IPS-15b (cell line): ENCODE results near the gene ARHGAP18.

Source experiments
- H3K27me3 ChIP-seq: one replicate; pipeline ENCODE4 v1.6.1; 2013; ENCODE audit warnings: low read length; ENCODE audit not compliant: control insufficient read depth, insufficient read depth
- H3K36me3 ChIP-seq: one replicate; pipeline ENCODE4 v1.6.1; 2013; ENCODE audit warnings: low read length; ENCODE audit not compliant: control insufficient read depth, insufficient read depth
- H3K4me1 ChIP-seq: one replicate; pipeline ENCODE4 v1.6.1; 2013; ENCODE audit warnings: mild to moderate bottlenecking, low read length; ENCODE audit not compliant: control insufficient read depth, insufficient read depth
- H3K4me3 ChIP-seq: one replicate; pipeline ENCODE4 v1.5.1; 2013; ENCODE audit warnings: low read depth, low read length
- H3K9ac ChIP-seq: one replicate; pipeline ENCODE4 v1.6.1; 2013; ENCODE audit warnings: low read depth, mild to moderate bottlenecking, low read length
- H3K9me3 ChIP-seq: one replicate; pipeline ENCODE4 v1.6.1; 2013; ENCODE audit warnings: mild to moderate bottlenecking, low read length; ENCODE audit not compliant: control insufficient read depth, insufficient read depth

The ARHGAP18 gene

DNA sequence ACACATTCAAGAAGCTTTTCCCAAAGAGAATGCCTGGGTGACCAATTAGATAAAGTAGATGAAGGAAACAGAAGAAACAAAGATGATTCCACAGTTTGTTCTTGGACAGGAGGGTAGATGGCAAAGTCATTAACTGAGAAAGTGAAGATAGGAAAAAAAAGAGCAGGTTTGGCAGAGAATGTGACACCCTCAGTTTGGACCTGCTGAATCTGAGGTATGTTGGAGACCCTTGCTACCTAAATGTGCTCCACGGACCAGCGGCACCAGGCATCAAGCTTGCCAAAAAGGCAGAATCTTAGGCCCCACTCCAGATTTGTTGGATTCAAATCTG is 49.7 kb downstream of the ARHGAP18 start:
- H3K36me3 ChIP-seq: no peaks in the 10 kb centered on the region
- no peaks in the 10 kb centered on the region for H3K4me1 ChIP-seq
- H3K9me3 ChIP-seq: no peaks in the 10 kb centered on the region
- H3K9ac ChIP-seq: no peak overlapping the region
- H3K27me3 ChIP-seq: no peaks in the 10 kb centered on the region
- no peak overlapping the region for H3K4me3 ChIP-seq

DNA sequence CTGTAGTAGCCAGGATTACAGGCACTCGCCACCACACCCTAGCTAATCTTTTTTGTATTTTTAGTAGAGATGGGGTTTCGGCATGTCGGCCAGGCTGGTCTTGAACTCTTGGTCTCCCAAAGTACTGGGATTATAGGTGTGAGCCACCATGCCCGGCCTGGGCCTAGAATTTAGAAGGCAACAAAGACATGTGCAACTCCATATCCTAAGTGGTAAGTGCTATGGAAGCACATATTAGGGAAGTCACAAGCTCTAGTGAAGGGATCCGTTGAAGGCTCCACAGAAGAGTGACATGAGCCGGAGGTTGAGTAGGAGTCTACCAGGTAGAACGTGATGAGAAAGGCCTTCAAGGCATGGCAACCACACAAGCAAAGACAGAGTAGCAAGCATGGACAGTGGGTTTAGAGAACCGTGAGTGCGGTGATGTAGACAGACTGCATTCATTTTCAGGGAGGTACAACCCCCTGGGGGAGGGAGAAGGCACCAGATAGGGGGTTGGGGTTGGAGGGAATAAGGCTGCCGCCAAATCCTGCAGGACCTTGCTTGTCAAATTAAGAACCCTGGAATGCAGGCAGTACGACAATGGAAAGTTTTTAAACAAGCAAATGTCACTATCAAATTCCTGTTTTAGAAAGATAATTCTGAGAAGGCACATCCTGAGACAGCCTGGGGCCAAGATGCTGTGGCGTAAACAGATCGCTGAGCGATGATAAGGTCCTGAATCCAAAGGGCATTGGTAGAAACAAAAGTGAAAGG is 50.2 kb downstream of the ARHGAP18 start:
- no peaks in the 10 kb centered on the region for H3K36me3 ChIP-seq
- no peaks in the 10 kb centered on the region for H3K4me1 ChIP-seq
- no peaks in the 10 kb centered on the region for H3K27me3 ChIP-seq
- no peak overlapping the region for H3K9ac ChIP-seq
- H3K9me3 ChIP-seq: no peaks in the 10 kb centered on the region
- H3K4me3 ChIP-seq: no peak overlapping the region

DNA sequence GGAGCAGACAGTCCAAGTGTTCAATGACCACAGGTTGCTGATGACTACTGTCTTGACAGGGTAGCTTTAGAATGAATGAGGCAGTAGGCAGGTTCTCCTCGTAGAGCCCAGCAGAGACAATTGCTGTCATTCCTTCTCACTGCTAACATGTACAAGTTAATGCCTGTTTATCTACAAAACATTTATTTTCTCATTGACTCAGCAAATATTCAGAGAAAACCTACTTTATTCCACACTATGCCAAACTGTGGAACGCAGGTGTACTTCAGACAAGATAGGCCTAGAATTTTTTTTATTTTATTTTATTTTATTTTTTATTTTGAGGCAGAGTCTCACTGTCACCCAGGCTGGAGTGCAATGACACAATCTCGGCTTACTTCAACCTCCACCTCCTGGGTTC is 50.8 kb downstream of the ARHGAP18 start:
- Histone ChIP-seq H3K4me3 (no peak overlapping the region), H3K9me3 (no peaks in the 10 kb centered on the region), H3K36me3 (no peaks in the 10 kb centered on the region), H3K9ac (no peak overlapping the region), H3K27me3 (no peaks in the 10 kb centered on the region), H3K4me1 (no peaks in the 10 kb centered on the region)

DNA sequence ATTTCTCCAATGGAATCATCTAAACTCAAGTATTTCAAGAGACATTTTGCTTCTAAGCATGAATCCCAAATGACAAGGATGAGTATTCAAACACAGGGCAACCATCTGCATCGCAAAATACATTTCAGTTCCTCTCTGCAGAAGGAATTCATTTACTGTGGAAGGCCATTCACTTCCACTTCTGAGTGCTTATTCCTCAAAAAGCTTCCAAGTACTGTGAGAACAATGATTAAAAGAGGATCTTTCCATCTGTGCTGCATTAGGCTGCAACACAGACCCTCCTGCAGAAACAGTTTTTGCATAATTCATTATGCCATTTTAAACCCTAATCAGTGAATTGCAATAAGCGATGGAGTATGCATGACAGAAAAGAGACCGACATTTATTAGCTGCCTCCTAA is 52.5 kb downstream of the ARHGAP18 start:
- Histone ChIP-seq H3K4me1 (no peaks in the 10 kb centered on the region), H3K9me3 (no peaks in the 10 kb centered on the region), H3K36me3 (no peaks in the 10 kb centered on the region), H3K27me3 (no peaks in the 10 kb centered on the region), H3K9ac (no peak overlapping the region), H3K4me3 (no peak overlapping the region)

DNA sequence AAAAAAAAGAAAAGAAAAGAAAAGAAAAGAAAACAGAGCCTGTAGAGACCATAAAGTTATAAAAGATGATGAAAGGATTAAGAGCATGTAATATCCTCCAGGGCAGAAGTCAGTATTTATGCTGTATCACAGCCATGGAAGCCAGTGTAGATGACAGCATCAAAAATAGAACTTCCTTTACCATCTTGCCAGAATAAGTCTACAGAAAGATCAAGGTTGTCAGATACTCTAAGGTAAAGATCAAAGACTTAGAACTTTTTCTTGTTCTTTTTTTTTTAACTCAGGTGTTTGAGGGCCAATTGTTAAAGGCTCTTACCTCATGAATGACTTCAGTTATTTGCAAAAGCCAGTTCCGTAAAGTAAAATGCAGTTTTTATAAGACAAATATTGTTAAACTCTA is 54.6 kb downstream of the ARHGAP18 start:
- no peaks in the 10 kb centered on the region for H3K36me3 ChIP-seq
- no peak overlapping the region for H3K9ac ChIP-seq
- H3K4me1 ChIP-seq: no peaks in the 10 kb centered on the region
- no peak overlapping the region for H3K4me3 ChIP-seq
- H3K9me3 ChIP-seq: no peaks in the 10 kb centered on the region
- no peaks in the 10 kb centered on the region for H3K27me3 ChIP-seq

DNA sequence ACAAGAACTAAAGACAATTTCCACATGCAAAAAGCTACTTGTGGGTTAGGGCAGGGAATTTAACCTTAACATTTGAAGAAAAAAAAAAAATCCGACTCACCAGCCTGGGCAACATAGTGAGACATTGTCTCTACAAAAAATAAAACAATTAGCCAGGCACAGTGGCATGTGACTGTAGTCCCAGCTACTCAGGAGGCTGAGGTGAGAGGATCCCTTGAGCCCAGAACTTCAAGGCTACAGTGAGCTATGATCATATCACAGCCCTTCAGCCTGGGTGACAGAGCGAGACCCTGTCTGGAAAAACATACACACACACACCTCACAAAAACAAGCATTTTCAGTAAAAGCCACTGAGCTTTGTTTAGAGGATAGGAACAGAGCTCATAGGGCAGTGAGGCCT is 56.2 kb downstream of the ARHGAP18 start:
- Histone ChIP-seq H3K27me3 (no peaks in the 10 kb centered on the region), H3K4me1 (no peaks in the 10 kb centered on the region), H3K36me3 (no peaks in the 10 kb centered on the region), H3K4me3 (no peak overlapping the region), H3K9ac (no peak overlapping the region), H3K9me3 (no peaks in the 10 kb centered on the region)

DNA sequence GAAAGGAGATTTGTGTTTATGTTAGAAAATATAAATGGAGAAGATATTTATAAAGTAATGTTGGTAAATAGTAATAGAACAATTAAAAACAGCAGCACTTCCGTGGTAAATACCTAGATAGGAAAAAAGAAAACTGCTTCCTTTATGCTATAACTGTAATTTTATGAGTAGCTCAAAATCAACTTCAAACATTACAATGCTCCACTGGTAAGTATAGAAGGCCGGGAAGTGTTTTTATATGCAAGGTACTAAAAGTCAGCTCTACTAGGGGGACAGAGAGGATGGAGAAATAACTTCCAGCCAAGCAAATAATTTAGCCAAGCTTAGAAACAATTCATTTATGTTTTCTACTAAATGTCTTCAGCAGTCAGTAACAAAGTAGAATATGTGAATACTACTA is 56.7 kb downstream of the ARHGAP18 start:
- H3K27me3 ChIP-seq: no peaks in the 10 kb centered on the region
- H3K9me3 ChIP-seq: no peaks in the 10 kb centered on the region
- H3K36me3 ChIP-seq: no peaks in the 10 kb centered on the region
- H3K4me1 ChIP-seq: no peaks in the 10 kb centered on the region
- no peak overlapping the region for H3K9ac ChIP-seq
- H3K4me3 ChIP-seq: no peak overlapping the region

DNA sequence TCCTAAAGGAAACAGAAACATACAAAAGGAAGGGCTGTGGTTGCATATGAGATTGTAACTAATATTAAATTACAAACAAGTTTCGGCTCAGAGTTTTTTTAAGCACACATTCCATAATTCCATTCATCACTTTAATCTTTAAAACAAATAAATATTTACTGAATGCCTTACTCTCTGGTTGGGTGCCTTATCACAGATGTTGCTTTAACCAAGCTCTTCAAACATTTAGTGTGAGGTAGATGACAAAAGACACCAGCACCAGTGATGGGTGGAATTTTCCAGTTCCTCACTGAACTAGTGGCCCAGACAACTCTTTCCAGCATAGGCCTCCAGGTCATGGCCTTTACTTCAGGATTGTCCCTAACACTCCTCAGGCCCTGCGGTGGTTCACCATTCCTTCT is 58.7 kb downstream of the ARHGAP18 start:
- no peaks in the 10 kb centered on the region for H3K27me3 ChIP-seq
- H3K4me1 ChIP-seq: peaks cover under 1% of the 10 kb centered on the region
- no peaks in the 10 kb centered on the region for H3K9me3 ChIP-seq
- no peak overlapping the region for H3K9ac ChIP-seq
- no peak overlapping the region for H3K4me3 ChIP-seq
- H3K36me3 ChIP-seq: no peaks in the 10 kb centered on the region

DNA sequence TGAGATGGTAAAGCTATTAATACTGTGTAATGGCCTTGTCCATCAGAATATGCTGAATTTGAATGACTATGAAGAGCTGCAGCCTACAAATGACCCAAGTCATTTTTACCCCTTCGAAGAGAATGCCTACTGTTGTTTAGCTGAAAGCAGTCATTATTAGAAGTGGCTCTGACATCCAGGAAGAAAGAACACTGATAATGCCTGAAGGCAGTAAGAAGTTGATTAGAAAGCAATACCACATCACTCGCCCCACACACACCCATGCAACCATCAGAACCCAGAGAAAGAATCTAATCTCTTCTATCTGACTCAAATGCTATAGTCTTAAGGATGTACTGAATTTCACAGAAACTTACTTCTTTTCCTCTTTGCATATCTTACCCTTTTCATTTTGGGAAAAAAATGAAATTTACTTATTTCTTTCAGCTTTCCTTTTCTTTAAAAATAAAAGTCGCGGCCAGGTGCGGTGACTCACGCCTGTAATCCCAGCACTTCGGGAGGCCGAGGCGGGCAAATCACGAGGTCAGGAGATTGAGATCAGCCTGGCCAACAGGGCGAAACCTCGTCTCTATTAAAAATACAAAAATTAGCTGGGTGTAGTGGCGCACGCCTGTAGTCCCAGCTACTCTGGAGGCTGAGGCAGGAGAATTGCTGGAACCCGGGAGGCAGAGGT is 61.0 kb downstream of the ARHGAP18 start:
- H3K4me3 ChIP-seq: no peak overlapping the region
- H3K27me3 ChIP-seq: no peaks in the 10 kb centered on the region
- peaks cover 3% of the 10 kb centered on the region for H3K4me1 ChIP-seq
- no peaks in the 10 kb centered on the region for H3K36me3 ChIP-seq
- H3K9me3 ChIP-seq: no peaks in the 10 kb centered on the region
- H3K9ac ChIP-seq: no peak overlapping the region

DNA sequence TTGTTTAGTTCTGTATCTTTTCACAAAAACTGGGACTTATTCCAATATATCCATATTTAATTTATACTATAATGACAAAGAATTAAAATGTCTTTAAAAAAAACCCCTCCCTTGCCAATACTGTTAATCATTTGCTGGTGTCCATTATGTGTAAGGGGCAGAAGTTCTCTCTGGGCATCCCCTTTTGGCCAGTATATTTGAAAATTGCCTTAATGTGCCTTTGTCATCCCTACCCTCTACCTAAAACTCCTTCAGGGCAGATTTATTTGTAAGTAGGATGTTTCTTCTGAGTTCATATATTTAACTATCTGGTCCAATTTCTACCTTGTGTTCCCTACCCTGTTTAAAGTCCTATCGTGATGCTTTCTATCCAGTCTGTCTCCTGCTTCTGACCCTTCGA is 62.9 kb downstream of the ARHGAP18 start:
- Histone ChIP-seq H3K4me1 (peaks cover 8% of the 10 kb centered on the region), H3K27me3 (no peaks in the 10 kb centered on the region), H3K9me3 (no peaks in the 10 kb centered on the region), H3K9ac (no peak overlapping the region), H3K4me3 (no peak overlapping the region), H3K36me3 (no peaks in the 10 kb centered on the region)

DNA sequence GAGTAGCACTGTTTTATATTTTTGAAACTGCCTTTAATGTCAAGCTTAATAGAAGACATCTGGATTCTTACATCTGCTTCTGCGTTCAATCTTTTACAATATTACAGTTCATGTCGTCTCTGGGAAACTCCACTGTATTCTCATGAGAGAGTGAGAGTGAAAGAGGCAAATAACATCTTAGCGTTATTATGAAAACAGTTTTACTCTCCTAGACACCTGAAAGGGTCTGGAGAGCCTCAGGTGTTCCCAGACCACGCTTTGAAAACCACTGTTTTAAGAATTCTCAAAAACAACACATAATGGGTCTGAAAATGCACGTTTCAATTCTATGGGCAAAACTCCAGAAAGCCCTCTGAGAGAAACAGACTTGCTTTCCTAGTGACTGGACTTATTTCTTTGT is 63.3 kb downstream of the ARHGAP18 start:
- no peaks in the 10 kb centered on the region for H3K27me3 ChIP-seq
- peaks cover 8% of the 10 kb centered on the region for H3K4me1 ChIP-seq
- no peak overlapping the region for H3K9ac ChIP-seq
- no peak overlapping the region for H3K4me3 ChIP-seq
- H3K9me3 ChIP-seq: no peaks in the 10 kb centered on the region
- no peaks in the 10 kb centered on the region for H3K36me3 ChIP-seq

DNA sequence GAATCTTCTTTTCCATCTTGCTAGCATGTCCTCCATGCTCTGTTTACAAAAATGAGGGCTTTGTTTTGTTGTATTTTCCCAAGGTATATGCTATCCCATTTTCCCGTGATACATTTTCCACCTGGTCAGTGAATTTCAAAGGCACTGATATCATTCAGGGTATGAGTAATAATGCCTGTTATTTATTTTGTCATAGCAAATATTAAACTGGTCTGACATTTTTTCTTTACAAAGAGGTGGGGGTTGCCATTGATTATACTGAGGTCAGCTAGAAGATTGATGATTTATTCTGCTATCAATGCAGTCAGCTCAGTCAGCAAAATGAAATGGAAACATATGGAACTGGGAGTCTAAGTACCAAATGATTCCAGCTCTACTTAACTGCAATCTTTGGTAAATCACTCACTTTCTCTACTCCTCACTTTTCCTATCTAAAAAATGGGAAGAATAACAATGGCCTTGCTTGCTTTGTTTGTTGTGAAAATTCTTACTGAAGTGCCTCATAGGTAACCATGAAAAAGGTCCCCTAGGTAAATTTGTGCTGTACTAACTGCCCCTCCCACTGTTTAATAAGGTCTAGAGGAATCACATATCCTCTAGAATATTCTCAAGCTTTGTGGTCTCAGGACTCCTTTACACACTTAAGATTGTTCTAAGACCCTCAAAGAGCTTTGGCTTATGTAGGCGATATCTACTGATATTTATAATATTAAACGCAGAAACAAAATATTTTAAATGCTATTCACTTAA is 64.0 kb downstream of the ARHGAP18 start:
- Histone ChIP-seq H3K4me3 (no peak overlapping the region), H3K27me3 (no peaks in the 10 kb centered on the region), H3K4me1 (peaks cover 8% of the 10 kb centered on the region), H3K36me3 (no peaks in the 10 kb centered on the region), H3K9ac (no peak overlapping the region), H3K9me3 (no peaks in the 10 kb centered on the region)
